Caco-2 (cell line): ENCODE results near the gene CCL18. TPM values are rescaled to one million over a fixed set of nuclear protein-coding genes. Genes with fewer than 3 reads are reported as not detected.
"Not testable (repeated sequence)": the region's sequence is repeated elsewhere in the genome, so short reads cannot be mapped to it uniquely, and the experiment has no call there.

Experiments used
- BruUV-seq: library from RNA; stranded (reverse); fragments of 400-500 nt; replicated peaks from 2 replicates; lab custom pipeline; 2021; lab: Mats Ljungman, UMichigan
- CTCF ChIA-PET: fragments of 300-600 bp; sonication (Branson Sonifier 250); formaldehyde crosslinking; loops from one replicate; lab custom pipeline; 2022; ENCODE audit warnings: antibody characterized with exemption; lab: Charles Lee
- POLR2A ChIA-PET: fragments of 300-600 bp; sonication (Branson Sonifier 250); formaldehyde crosslinking; loops from one replicate; lab custom pipeline; 2022; ENCODE audit warnings: antibody characterized with exemption; lab: Charles Lee
- DNase-seq, 2 experiments: peaks; one replicate each; pipeline versions ENCODE4 v3.0.0 to v3.0.0-alpha.2; 2020 to 2022
- H3K27me3 ChIP-seq: replicated peaks from 2 replicates; pipeline ENCODE4 v1.6.0; 2011; ENCODE audit warnings: low read length; ENCODE audit not compliant: control insufficient read depth, insufficient read depth
- H3K36me3 ChIP-seq: 2 replicates; pipeline ENCODE4 v1.5.1; 2011; ENCODE audit warnings: low read length; ENCODE audit not compliant: control insufficient read depth, insufficient read depth
- H3K4me1 ChIP-seq: fragments of 250-450 bp; sonication (Bioruptor Pico); 2 replicates; pipeline ENCODE4 v1.5.1; 2020; ENCODE audit warnings: mild to moderate bottlenecking
- H3K4me3 ChIP-seq: 2 replicates; pipeline ENCODE4 v1.5.1; 2011; ENCODE audit warnings: low read depth, mild to moderate bottlenecking, control low read depth, low read length
- H3K9me3 ChIP-seq: fragments of 250-450 bp; sonication (Bioruptor Pico); 2 replicates; pipeline ENCODE4 v1.5.1; 2020; ENCODE audit warnings: mild to moderate bottlenecking, moderate library complexity
- H3K27ac Mint-ChIP-seq: one replicate; pipeline ENCODE4 v1.8.0; 2022; ENCODE audit warnings: mixed read lengths; ENCODE audit not compliant: unreplicated experiment
- H3K27me3 Mint-ChIP-seq: one replicate; pipeline ENCODE4 v1.8.0; 2022; ENCODE audit warnings: mixed read lengths; ENCODE audit not compliant: insufficient read depth, unreplicated experiment
- H3K36me3 Mint-ChIP-seq: one replicate; pipeline ENCODE4 v1.8.0; 2022; ENCODE audit warnings: mild to moderate bottlenecking, mixed read lengths; ENCODE audit not compliant: insufficient read depth, unreplicated experiment
- H3K4me1 Mint-ChIP-seq: one replicate; pipeline ENCODE4 v1.8.0; 2022; ENCODE audit warnings: low read depth, mixed read lengths; ENCODE audit not compliant: unreplicated experiment
- H3K4me3 Mint-ChIP-seq: one replicate; pipeline ENCODE4 v1.8.0; 2022; ENCODE audit warnings: mild to moderate bottlenecking, moderate library complexity, mixed read lengths; ENCODE audit not compliant: unreplicated experiment
- H3K9me3 Mint-ChIP-seq: one replicate; pipeline ENCODE4 v1.8.0; 2022; ENCODE audit warnings: mixed read lengths; ENCODE audit not compliant: unreplicated experiment
- intact Hi-C: fragments of 100-400 bp; cut with micrococcal nuclease; formaldehyde crosslinking; loops from one replicate; pipeline ENCODE4 v1.10.0; 2022; ENCODE audit not compliant: unreplicated experiment
- total RNA-seq: library from RNA; stranded (reverse); gene quantifications from 2 replicates; pipeline ENCODE4 v1.2.3, GENCODE V29; 2022
- TF ChIP-seq, protein P1 (sequence below), 2 experiments: fragments of 200-600 bp in 1 of 2; IDR thresholded peaks; 1 replicate in 1 of 2; 2 replicates in 1 of 2; pipeline versions ENCODE4 v1.5.1 to v1.8.0; 2011 to 2022; ENCODE audit warnings: antibody characterized with exemption in 1 of 2, control low read depth in 1 of 2, inconsistent platforms in 1 of 2, low read depth in 1 of 2, low read length in 1 of 2, mild to moderate bottlenecking in 1 of 2, moderate library complexity in 1 of 2; ENCODE audit not compliant: insufficient read depth in 1 of 2, severe bottlenecking in 1 of 2, unreplicated experiment in 1 of 2

CCL18 gene
- total RNA-seq, 1 experiment from 2014 or later = not detected

DNA sequence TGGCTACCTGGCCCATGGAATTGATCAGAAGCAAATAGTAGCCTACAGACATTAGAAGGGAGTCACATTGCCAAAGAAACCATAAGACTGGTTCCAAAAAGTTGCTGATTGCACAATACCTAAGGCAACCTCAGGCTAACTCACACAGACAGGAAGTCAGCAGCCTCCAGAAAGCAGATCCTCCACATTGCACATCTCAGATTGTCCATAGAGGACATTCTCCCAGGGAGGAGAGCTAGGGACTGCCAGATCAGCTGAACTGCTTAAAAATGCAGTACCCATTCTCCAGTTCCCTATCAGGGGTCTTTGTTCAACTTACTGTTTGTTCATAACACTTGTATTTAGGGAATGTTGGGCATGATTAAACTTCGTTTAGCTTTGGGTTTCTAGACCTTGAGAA is 21.7 kb downstream of the CCL18 start:
- POLR2A ChIA-PET = no interaction called here
- no peaks in the 10 kb centered on the region for H3K36me3 ChIP-seq
- H3K36me3 Mint-ChIP-seq = no peaks in the 10 kb centered on the region
- CTCF ChIA-PET = interaction anchor here (1.0 kb wide), 1 partner anchor 13 kb away, joined by 3 read pairs; no protein-coding TSS in a partner anchor
- no peak for DNase-seq
- BruUV-seq = no TSS peak
- no peaks in the 10 kb centered on the region; the same call in 1 of the 2 replicates for H3K27me3 ChIP-seq
- H3K4me3 Mint-ChIP-seq = no peak overlapping the region
- peaks cover 8% of the 10 kb centered on the region for H3K27me3 Mint-ChIP-seq
- H3K27ac Mint-ChIP-seq = no peak overlapping the region
- TF ChIP-seq, protein P1, sequence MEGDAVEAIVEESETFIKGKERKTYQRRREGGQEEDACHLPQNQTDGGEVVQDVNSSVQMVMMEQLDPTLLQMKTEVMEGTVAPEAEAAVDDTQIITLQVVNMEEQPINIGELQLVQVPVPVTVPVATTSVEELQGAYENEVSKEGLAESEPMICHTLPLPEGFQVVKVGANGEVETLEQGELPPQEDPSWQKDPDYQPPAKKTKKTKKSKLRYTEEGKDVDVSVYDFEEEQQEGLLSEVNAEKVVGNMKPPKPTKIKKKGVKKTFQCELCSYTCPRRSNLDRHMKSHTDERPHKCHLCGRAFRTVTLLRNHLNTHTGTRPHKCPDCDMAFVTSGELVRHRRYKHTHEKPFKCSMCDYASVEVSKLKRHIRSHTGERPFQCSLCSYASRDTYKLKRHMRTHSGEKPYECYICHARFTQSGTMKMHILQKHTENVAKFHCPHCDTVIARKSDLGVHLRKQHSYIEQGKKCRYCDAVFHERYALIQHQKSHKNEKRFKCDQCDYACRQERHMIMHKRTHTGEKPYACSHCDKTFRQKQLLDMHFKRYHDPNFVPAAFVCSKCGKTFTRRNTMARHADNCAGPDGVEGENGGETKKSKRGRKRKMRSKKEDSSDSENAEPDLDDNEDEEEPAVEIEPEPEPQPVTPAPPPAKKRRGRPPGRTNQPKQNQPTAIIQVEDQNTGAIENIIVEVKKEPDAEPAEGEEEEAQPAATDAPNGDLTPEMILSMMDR (IDR thresholded peaks at IDR 0.05; ENCODE audit: insufficient read depth in 1 of 2, low read depth in 1 of 2, low read length in 1 of 2, severe bottlenecking in 1 of 2, unreplicated experiment in 1 of 2) = no peak
- intact Hi-C loops = no loop called here
- H3K4me1 Mint-ChIP-seq = no peaks in the 10 kb centered on the region
- no peaks in the 10 kb centered on the region for H3K9me3 ChIP-seq
- no peaks in the 10 kb centered on the region for H3K9me3 Mint-ChIP-seq
- H3K4me3 ChIP-seq = no peak overlapping the region
- no peaks in the 10 kb centered on the region for H3K4me1 ChIP-seq

DNA sequence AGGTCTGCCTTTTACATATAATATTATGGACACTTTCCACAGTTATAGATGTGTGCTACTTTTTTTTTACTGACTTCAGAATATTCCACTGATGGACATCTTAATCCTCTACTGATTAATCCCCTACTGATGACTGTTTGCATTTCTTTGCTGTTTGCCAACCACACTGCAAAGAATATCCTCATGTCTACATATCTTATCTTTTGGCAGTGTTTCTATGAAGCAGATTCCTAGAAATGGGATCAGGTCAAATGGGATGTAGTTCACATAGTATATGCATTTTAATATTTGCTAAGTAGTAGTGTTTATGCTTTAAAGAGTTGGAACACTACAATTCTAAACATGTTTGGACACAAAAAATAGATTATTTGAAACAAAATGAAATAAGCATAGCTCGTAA is 22.7 kb downstream of the CCL18 start:
- H3K36me3 ChIP-seq = no peaks in the 10 kb centered on the region
- Mint-ChIP-seq H3K4me1 (no peaks in the 10 kb centered on the region), H3K9me3 (no peaks in the 10 kb centered on the region), H3K36me3 (no peaks in the 10 kb centered on the region), H3K27ac (no peak overlapping the region), H3K27me3 (peaks cover 9% of the 10 kb centered on the region), H3K4me3 (no peak overlapping the region)
- POLR2A ChIA-PET = no interaction called here
- DNase-seq = no peak
- BruUV-seq = no TSS peak
- H3K27me3 ChIP-seq = no peaks in the 10 kb centered on the region; the same call in 1 of the 2 replicates
- TF ChIP-seq, protein P1 (IDR thresholded peaks at IDR 0.05; ENCODE audit: insufficient read depth in 1 of 2, low read depth in 1 of 2, low read length in 1 of 2, severe bottlenecking in 1 of 2, unreplicated experiment in 1 of 2) = no peak
- no peaks in the 10 kb centered on the region for H3K9me3 ChIP-seq
- no peaks in the 10 kb centered on the region for H3K4me1 ChIP-seq
- CTCF ChIA-PET = no interaction called here
- intact Hi-C loops = no loop called here
- H3K4me3 ChIP-seq = no peak overlapping the region

DNA sequence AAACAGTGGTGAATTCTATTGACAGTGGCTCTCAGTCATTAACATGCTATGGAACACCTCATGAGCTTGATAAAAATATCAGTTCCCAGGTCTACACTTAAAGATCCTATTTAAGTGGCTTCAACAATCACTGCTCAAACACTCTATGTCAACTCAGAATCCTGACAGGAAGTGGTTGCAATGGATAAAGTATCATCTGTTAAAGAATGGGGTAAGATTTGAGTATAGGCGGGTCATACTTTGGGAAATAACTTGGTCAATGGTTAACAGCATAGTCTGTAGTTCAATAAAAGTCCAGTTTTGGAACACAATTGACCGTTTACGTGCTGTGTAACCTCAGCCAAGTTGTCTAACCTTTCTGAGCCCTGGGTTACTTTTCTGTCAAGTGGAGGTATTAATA is 23.4 kb downstream of the CCL18 start:
- H3K4me3 Mint-ChIP-seq, DNase-seq, CTCF ChIA-PET, H3K27me3 ChIP-seq, H3K4me3 ChIP-seq, H3K9me3 Mint-ChIP-seq, H3K27me3 Mint-ChIP-seq, H3K36me3 Mint-ChIP-seq, BruUV-seq, H3K9me3 ChIP-seq, H3K36me3 ChIP-seq, POLR2A ChIA-PET, H3K4me1 Mint-ChIP-seq, intact Hi-C loops, H3K27ac Mint-ChIP-seq, H3K4me1 ChIP-seq: not testable (repeated sequence)

DNA sequence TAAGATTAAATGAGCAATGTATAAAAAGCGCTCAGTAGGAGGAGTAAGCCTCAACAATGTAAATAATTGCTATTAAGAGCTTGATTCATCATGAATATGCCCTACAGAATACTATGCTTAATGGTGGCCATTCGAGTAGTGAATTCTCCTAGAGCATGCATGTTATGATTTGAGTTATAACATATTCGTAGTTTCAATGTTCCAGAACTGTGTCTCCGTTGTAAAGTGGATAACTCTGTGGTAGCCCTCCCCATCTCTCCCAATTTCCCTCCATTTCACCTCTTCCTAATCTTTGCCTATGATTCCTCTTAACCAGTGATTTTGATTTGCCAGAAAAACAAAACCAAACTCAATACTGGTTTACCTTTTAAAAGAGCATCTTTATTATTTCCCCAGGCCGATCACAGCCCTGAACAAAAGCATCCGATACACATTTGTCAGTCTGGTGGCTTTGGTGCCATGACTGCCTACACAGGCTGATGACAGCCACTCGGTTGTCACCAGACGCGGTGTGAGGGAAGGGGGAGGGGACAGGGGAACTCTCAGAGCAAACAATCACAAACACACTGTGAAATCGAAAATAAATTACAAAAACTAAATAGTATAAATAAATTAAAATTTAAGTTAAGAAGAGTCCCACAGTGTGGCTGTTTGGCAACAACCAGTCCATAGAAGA is 24.0 kb downstream of the CCL18 start:
- H3K36me3 Mint-ChIP-seq, H3K36me3 ChIP-seq, H3K9me3 Mint-ChIP-seq, H3K4me3 Mint-ChIP-seq, H3K27me3 ChIP-seq, H3K4me1 ChIP-seq, H3K9me3 ChIP-seq, H3K4me3 ChIP-seq, H3K27me3 Mint-ChIP-seq, H3K4me1 Mint-ChIP-seq, intact Hi-C loops, H3K27ac Mint-ChIP-seq, BruUV-seq, CTCF ChIA-PET, POLR2A ChIA-PET, DNase-seq: not testable (repeated sequence)
